Right renal cortex interstitium (tissue), 3 donors: Measurements from ENCODE around the gene METTL26. TPM values are rescaled to one million over a fixed set of nuclear protein-coding genes. Genes with fewer than 3 reads are reported as not detected.
"Not testable (repeated sequence)": the region's sequence is repeated elsewhere in the genome, so short reads cannot be mapped to it uniquely, and the experiment has no call there.

Source experiments
- DNase-seq, 3 donors: peaks; one replicate each; pipeline ENCODE4 v3.0.0-alpha.2; 2013; ENCODE audit warnings: low read depth in 3 of 3, low spot score in 2 of 3
- polyA plus RNA-seq, 3 donors: library from polyadenylated mRNA; unstranded; fragments of 120-200 nt; gene quantifications; one replicate each; pipeline ENCODE4 v1.2.1, GENCODE V29; 2013; ENCODE audit not compliant: insufficient read length in 3 of 3

METTL26 gene
- polyA plus RNA-seq, 3 donors = 34.8 to 45.2 (median 42.0) TPM

- DNase-seq = no peak
These were observed 29.3 kb downstream of the METTL26 start for GRCh38 chr16:606656-607307.

- no peak for DNase-seq
These were observed 32.2 kb downstream of the METTL26 start for GRCh38 chr16:603933-604332.

- no peak for DNase-seq
These were observed 35.3 kb downstream of the METTL26 start for GRCh38 chr16:600781-601180.

GRCh38 chr16:598823-599739 lies 37.0 kb downstream of the METTL26 start:
- DNase-seq = no peak

- not testable (repeated sequence) for DNase-seq
These were observed 38.5 kb downstream of the METTL26 start for GRCh38 chr16:597655-598054.

GRCh38 chr16:596736-597060 lies 39.4 kb downstream of the METTL26 start:
- DNase-seq = no peak

- no peak for DNase-seq
These were observed 40.0 kb downstream of the METTL26 start for GRCh38 chr16:595942-596735.

GRCh38 chr16:595094-595528 lies 41.0 kb downstream of the METTL26 start:
- DNase-seq = no peak

- no peak for DNase-seq
These were observed 42.3 kb downstream of the METTL26 start for GRCh38 chr16:593807-594206.

GRCh38 chr16:593406-593805 lies 42.7 kb downstream of the METTL26 start:
- no peak for DNase-seq

- DNase-seq = no peak
These were observed 43.4 kb downstream of the METTL26 start for GRCh38 chr16:592518-593306.

GRCh38 chr16:591892-592517 lies 44.1 kb downstream of the METTL26 start:
- DNase-seq = no peak

- DNase-seq = no peak
These were observed 44.9 kb downstream of the METTL26 start for GRCh38 chr16:591231-591630.

- no peak for DNase-seq
These were observed 45.3 kb downstream of the METTL26 start for GRCh38 chr16:590815-591200.

GRCh38 chr16:590188-590814 lies 45.8 kb downstream of the METTL26 start:
- no peak for DNase-seq

- peak; percentile 92 to 95 (median 94) for DNase-seq
These were observed 46.4 kb downstream of the METTL26 start, which contains the start of gene RAB40C for GRCh38 chr16:589658-590187. Gene RAB40C (plus strand): TSS chr16:590066. CDS start chr16:590292, 226 bp downstream.

GRCh38 chr16:588889-589657 lies 47.0 kb downstream of the METTL26 start:
- peak; percentile 90 to 94 (median 91) for DNase-seq

- no peak for DNase-seq
These were observed 47.5 kb downstream of the METTL26 start for GRCh38 chr16:588639-588888.
